HepG2 (cell line): ENCODE data around the gene CHST12. TPM values are rescaled to one million over a fixed set of nuclear protein-coding genes. Genes with fewer than 3 reads are reported as not detected.

Source experiments
- ATF7-NPFF ChIP-seq: sonication (generic); formaldehyde crosslinking; IDR thresholded peaks from 2 replicates; pipeline ENCODE4 v1.8.1; 2023; ENCODE audit warnings: mild to moderate bottlenecking, low read depth, missing genetic modification reagents, moderate library complexity
- BRD4 ChIP-seq: sonication (generic); formaldehyde crosslinking; IDR thresholded peaks from 2 replicates; pipeline ENCODE4 v1.4.0; 2020; ENCODE audit warnings: missing genetic modification reagents
- CCDC6 ChIP-seq: sonication (generic); formaldehyde crosslinking; IDR thresholded peaks from 2 replicates; pipeline ENCODE4 v1.8.1; 2022; ENCODE audit warnings: mild to moderate bottlenecking, missing genetic modification reagents, moderate library complexity
- GMEB1 ChIP-seq: sonication (generic); formaldehyde crosslinking; IDR thresholded peaks from 2 replicates; pipeline ENCODE4 v1.5.1; 2020; ENCODE audit warnings: missing genetic modification reagents, mild to moderate bottlenecking, borderline replicate concordance
- HINFP ChIP-seq: sonication (generic); formaldehyde crosslinking; IDR thresholded peaks from 2 replicates; pipeline ENCODE4 v1.4.0; 2020; ENCODE audit warnings: low read depth, mild to moderate bottlenecking, missing genetic modification reagents
- MEIS2 ChIP-seq: sonication (generic); formaldehyde crosslinking; IDR thresholded peaks from 2 replicates; pipeline ENCODE4 v1.9.0; 2021; ENCODE audit warnings: mild to moderate bottlenecking, missing genetic modification reagents
- NFYC ChIP-seq: IDR thresholded peaks from 2 replicates; pipeline ENCODE4 v1.6.1; 2016; ENCODE audit warnings: missing genetic modification reagents, missing compliant biosample characterization
- TFDP1 ChIP-seq: IDR thresholded peaks from 2 replicates; pipeline ENCODE4 v1.6.1; 2016; ENCODE audit warnings: missing compliant biosample characterization, missing genetic modification reagents, borderline replicate concordance
- UBTF ChIP-seq: sonication (generic); formaldehyde crosslinking; IDR thresholded peaks from 2 replicates; pipeline ENCODE4 v1.4.0; 2020; ENCODE audit warnings: mild to moderate bottlenecking, missing genetic modification reagents
- YY1 ChIP-seq: IDR thresholded peaks from 2 replicates; pipeline ENCODE4 v1.6.1; 2011; ENCODE audit warnings: low read length, low read depth, moderate library complexity, mild to moderate bottlenecking; ENCODE audit not compliant: insufficient read depth, insufficient replicate concordance
- ZMAT3 ChIP-seq: sonication (generic); formaldehyde crosslinking; conservative IDR thresholded peaks from 2 replicates; pipeline ENCODE4 v1.7.0; 2021; ENCODE audit warnings: missing genetic modification reagents
- ZNF296 ChIP-seq: sonication (generic); formaldehyde crosslinking; conservative IDR thresholded peaks from 2 replicates; pipeline ENCODE4 v1.5.0; 2020; ENCODE audit warnings: mild to moderate bottlenecking, missing genetic modification reagents
- ZNF574 ChIP-seq: sonication (generic); formaldehyde crosslinking; IDR thresholded peaks from 2 replicates; pipeline ENCODE4 v1.4.0; 2020; ENCODE audit warnings: missing genetic modification reagents
- ZNF691 ChIP-seq: sonication (generic); formaldehyde crosslinking; IDR thresholded peaks from 2 replicates; pipeline ENCODE4 v1.4.0; 2020; ENCODE audit warnings: missing genetic modification reagents, low read depth, mild to moderate bottlenecking, borderline replicate concordance
- ZNF773 ChIP-seq: sonication (generic); formaldehyde crosslinking; IDR thresholded peaks from 2 replicates; pipeline ENCODE4 v1.4.0; 2020; ENCODE audit warnings: missing genetic modification reagents, borderline replicate concordance
- polyA plus RNA-seq, 8 experiments: library from polyadenylated mRNA; depleted of rRNA in 3 of 8; stranded (reverse) in 7 of 8; unstranded in 1 of 8; fragments of >200 nt; fragmentation: Illumina TruSeq in 4 of 8; extraction: Trizol in 4 of 8; gene quantifications; 2 replicates each; pipeline versions ENCODE4 v1.2.1 to v1.2.3, GENCODE V29; 2011 to 2016; ENCODE audit warnings: low read depth in 4 of 8, missing spikeins in 1 of 8, mixed read lengths in 1 of 8; ENCODE audit not compliant: insufficient read depth in 1 of 8
- total RNA-seq, 5 experiments: library from RNA; depleted of rRNA; stranded (reverse); fragments of >200 nt; fragmentation: Illumina TruSeq; extraction: Trizol; gene quantifications; 2 replicates each; pipeline ENCODE4 v1.2.3, GENCODE V29; 2016; ENCODE audit warnings: low read depth in 1 of 5

The CHST12 gene
- total and polyA plus RNA-seq, 2 of the 13 experiments (the other 11 are each of a cell fraction or from before 2014, with no cell fraction given) = 6.4 to 15.8 TPM

- peak; percentile 60; the same call in 1 of the 2 replicates for TF ChIP-seq HINFP (CRISPR knock-in tag)
- TF ChIP-seq ZMAT3 (CRISPR knock-in tag) = peak; percentile 65; the same call in 1 of the 2 replicates
- peak; percentile 70 for TF ChIP-seq CCDC6 (CRISPR knock-in tag)
- TF ChIP-seq ATF7-NPFF (CRISPR knock-in tag) = peak; percentile 20; the same call in 1 of the 2 replicates
- 0 out of 2 replicates have a peak, but pooled peaks have one; percentile 43 for TF ChIP-seq TFDP1 (CRISPR knock-in tag)
- peak; percentile 36; the same call in 1 of the 2 replicates for TF ChIP-seq GMEB1 (CRISPR knock-in tag)
- TF ChIP-seq MEIS2 (CRISPR knock-in tag) = no peak
- peak; percentile 92; the same call in 1 of the 2 replicates for TF ChIP-seq ZNF296
- TF ChIP-seq ZNF574 (CRISPR knock-in tag) = peak; percentile 63
- no peak for TF ChIP-seq NFYC (CRISPR knock-in tag)
- TF ChIP-seq ZNF691 (CRISPR knock-in tag) = peak; percentile 88; the same call in 1 of the 2 replicates
- no peak; the same call in 1 of the 2 replicates for TF ChIP-seq ZNF773 (CRISPR knock-in tag)
- peak; percentile 71 for TF ChIP-seq UBTF
- peak; percentile 71; the same call in 1 of the 2 replicates for TF ChIP-seq BRD4 (CRISPR knock-in tag)
- peak; percentile 39 for TF ChIP-seq YY1
Measured at GRCh38 chr7:2451171-2452073, 48.0 kb downstream of the CHST12 start (continued).
